SU-DHL-6 (cell line): ENCODE results near the gene SCN4A.

Experiments used
- EZH2phosphoT487 ChIP-seq: fragments of 200-600 bp; sonication (generic), shearing (Covaris generic); conservative IDR thresholded peaks from 2 replicates; pipeline ENCODE4 v1.6.1; 2018; ENCODE audit warnings: mild to moderate bottlenecking, antibody characterized with exemption, low read length, moderate library complexity, mixed read lengths
- TF ChIP-seq, protein P1 (sequence below): fragments of 200-600 bp; sonication (generic); IDR thresholded peaks from one replicate; pipeline ENCODE4 v1.5.1; 2017; ENCODE audit warnings: antibody characterized with exemption, mild to moderate bottlenecking, low read length, moderate library complexity; ENCODE audit not compliant: insufficient read depth, poor library complexity, severe bottlenecking

DNA sequence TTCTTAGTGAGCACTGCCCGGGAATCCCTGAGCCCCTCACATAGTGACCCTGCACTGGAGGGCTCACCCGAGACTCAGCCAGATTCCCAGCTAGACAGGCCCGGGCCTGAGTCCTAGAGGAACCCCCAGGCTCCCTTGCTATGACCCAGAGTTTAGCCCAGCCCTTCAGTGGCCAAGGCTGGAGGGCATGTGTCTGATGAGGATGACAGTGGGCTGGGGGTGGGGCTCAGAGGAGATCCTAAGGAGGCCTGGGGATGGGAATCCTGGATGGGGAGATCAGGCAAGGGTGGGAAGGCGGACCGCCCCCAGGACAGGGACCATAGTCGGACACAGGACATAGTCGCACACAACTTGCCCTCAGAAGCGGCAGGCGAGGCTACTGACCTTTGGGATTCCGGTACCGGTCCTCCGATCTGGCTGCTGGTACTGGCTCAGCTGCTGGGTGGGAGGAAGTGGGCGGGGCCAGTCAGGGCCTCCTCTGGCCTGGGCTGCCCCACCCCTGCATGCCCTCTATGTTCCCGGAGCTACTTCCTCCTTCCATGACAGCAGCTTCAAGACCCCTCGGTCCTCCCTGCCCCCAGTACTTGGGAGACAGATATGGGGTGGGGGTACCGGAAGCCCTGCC lies 41.7 kb downstream of the SCN4A start:
- TF ChIP-seq, protein P1, sequence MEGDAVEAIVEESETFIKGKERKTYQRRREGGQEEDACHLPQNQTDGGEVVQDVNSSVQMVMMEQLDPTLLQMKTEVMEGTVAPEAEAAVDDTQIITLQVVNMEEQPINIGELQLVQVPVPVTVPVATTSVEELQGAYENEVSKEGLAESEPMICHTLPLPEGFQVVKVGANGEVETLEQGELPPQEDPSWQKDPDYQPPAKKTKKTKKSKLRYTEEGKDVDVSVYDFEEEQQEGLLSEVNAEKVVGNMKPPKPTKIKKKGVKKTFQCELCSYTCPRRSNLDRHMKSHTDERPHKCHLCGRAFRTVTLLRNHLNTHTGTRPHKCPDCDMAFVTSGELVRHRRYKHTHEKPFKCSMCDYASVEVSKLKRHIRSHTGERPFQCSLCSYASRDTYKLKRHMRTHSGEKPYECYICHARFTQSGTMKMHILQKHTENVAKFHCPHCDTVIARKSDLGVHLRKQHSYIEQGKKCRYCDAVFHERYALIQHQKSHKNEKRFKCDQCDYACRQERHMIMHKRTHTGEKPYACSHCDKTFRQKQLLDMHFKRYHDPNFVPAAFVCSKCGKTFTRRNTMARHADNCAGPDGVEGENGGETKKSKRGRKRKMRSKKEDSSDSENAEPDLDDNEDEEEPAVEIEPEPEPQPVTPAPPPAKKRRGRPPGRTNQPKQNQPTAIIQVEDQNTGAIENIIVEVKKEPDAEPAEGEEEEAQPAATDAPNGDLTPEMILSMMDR: no peak
- TF ChIP-seq EZH2phosphoT487: no peak
